NCI-H82 treated with DMSO at 0.1 percent for 48 hours (cell line): ENCODE results near the gene RNF152.

Experiments used
- DNase-seq: peaks from one replicate; lab custom pipeline; 2025; ENCODE audit not compliant: unreplicated experiment; lab: John Stamatoyannopoulos, UW

RNF152 gene

DNA sequence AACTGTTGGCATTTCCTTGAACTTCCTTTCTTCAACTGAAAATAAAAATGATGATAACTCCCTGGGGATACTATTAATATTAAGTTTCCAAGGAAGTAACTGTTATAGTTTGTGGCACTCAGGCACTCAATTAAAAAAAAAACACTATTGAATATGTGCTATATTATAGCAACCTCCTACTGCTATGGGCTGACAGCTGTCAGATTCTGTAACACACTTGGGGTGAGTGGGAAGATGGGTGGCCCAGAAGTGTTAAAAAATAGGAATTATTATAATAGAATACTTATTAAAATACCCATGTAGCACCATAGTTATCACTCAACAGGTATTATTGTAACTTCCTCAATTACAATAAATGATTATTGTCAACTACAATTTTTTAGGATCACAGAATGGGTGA lies 130.9 kb downstream of the RNF152 start:
- DNase-seq, result no peak
